ENCODE measurements around the gene ICAM4.

DNA sequence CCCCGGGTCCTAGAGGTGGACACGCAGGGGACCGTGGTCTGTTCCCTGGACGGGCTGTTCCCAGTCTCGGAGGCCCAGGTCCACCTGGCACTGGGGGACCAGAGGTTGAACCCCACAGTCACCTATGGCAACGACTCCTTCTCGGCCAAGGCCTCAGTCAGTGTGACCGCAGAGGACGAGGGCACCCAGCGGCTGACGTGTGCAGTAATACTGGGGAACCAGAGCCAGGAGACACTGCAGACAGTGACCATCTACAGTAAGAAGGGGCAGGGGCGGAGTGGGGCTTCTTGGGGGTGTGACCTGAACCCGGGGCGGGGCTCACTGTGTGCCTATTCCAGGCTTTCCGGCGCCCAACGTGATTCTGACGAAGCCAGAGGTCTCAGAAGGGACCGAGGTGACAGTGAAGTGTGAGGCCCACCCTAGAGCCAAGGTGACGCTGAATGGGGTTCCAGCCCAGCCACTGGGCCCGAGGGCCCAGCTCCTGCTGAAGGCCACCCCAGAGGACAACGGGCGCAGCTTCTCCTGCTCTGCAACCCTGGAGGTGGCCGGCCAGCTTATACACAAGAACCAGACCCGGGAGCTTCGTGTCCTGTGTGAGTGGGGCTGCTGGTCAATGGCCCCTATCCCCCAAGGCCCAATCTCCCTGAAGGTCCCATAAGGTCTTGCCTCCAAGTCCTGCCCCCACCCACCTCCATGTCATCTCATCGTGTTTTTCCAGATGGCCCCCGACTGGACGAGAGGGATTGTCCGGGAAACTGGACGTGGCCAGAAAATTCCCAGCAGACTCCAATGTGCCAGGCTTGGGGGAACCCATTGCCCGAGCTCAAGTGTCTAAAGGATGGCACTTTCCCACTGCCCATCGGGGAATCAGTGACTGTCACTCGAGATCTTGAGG lies 2.4 kb upstream of the ICAM4 start:
- no peak for TF ChIP-seq POLR2A (IDR thresholded peaks at IDR 0.05)
- no peak for TF ChIP-seq CTCF (IDR thresholded peaks at IDR 0.05)
